ENCODE results near the gene FLII. TPM values are rescaled to one million over a fixed set of nuclear protein-coding genes. Genes with fewer than 3 reads are reported as not detected.

FLII gene
- total RNA-seq, 4 donors from 2014 or later, result 93.0 to 307 (median 144) TPM

GRCh38 chr17:18260332-18261145, 2.0 kb upstream of the FLII start, which contains the start of gene MIEF2:
MIEF2 (plus strand) TSS chr17:18260662; CDS start chr17:18262721, 2,059 bp downstream.
- no peaks in the 10 kb centered on the region for H3K27me3 ChIP-seq
- H3K9me3 ChIP-seq, result no peaks in the 10 kb centered on the region
- H3K36me3 ChIP-seq, result no peaks in the 10 kb centered on the region
- TF ChIP-seq POLR2A (IDR thresholded peaks at IDR 0.05) (peak; percentile 10 to 68), CTCF (IDR thresholded peaks at IDR 0.05) (peak in 1 of 4 experiments; percentile 35)
- intact Hi-C loops (cut with DNase I; ENCODE audit: low total_unique reads), result no loop called here
- peak within 1 kb of the TSS; percentile 86 to 93 for H3K27ac ChIP-seq
- peak; percentile 95 to 96 for DNase-seq
- H3K4me1 ChIP-seq, result peaks cover 0 to 35% of the 10 kb centered on the region in 2 donors
- H3K4me3 ChIP-seq, result peak within 1 kb of the TSS; percentile 73 to 88

GRCh38 chr17:18259621-18260331, 1.2 kb upstream of the FLII start:
- Histone ChIP-seq H3K27me3 (no peaks in the 10 kb centered on the region), H3K9me3 (no peaks in the 10 kb centered on the region), H3K36me3 (no peaks in the 10 kb centered on the region), H3K4me3 (peak overlapping the region; percentile 73 to 88), H3K27ac (peak overlapping the region; percentile 86 to 93), H3K4me1 (peaks cover 0 to 35% of the 10 kb centered on the region in 2 donors)
- no peak for TF ChIP-seq POLR2A (IDR thresholded peaks at IDR 0.05)
- no peak for TF ChIP-seq CTCF (IDR thresholded peaks at IDR 0.05)
- intact Hi-C loops (cut with DNase I; ENCODE audit: low total_unique reads), result no loop called here
- DNase-seq, result no peak

GRCh38 chr17:18257982-18258355, 569 bp downstream of the FLII start:
- peak; percentile 68 to 75 for DNase-seq
- H3K9me3 ChIP-seq, result no peaks in the 10 kb centered on the region
- H3K4me1 ChIP-seq, result peaks cover 0 to 35% of the 10 kb centered on the region in 2 donors
- no peaks in the 10 kb centered on the region for H3K27me3 ChIP-seq
- H3K36me3 ChIP-seq, result no peaks in the 10 kb centered on the region
- peak overlapping the region; percentile 82 to 95 for H3K27ac ChIP-seq
- H3K4me3 ChIP-seq, result peak overlapping the region; percentile 76 to 92
- no peak for TF ChIP-seq CTCF (IDR thresholded peaks at IDR 0.05)
- no peak for TF ChIP-seq POLR2A (IDR thresholded peaks at IDR 0.05)
- intact Hi-C loops (cut with DNase I; ENCODE audit: low total_unique reads), result no loop called here

GRCh38 chr17:18257268-18257981, 1.1 kb downstream of the FLII start:
- Histone ChIP-seq H3K36me3 (no peaks in the 10 kb centered on the region), H3K4me1 (peaks cover 0 to 31% of the 10 kb centered on the region in 2 donors), H3K27me3 (no peaks in the 10 kb centered on the region), H3K27ac (peak overlapping the region; percentile 82 to 95), H3K9me3 (no peaks in the 10 kb centered on the region), H3K4me3 (peak overlapping the region; percentile 76 to 92)
- intact Hi-C loops (cut with DNase I; ENCODE audit: low total_unique reads), result no loop called here
- DNase-seq, result no peak
- no peak for TF ChIP-seq CTCF (IDR thresholded peaks at IDR 0.05)
- no peak for TF ChIP-seq POLR2A (IDR thresholded peaks at IDR 0.05)
